GM12891 (cell line): Measurements from ENCODE around the gene ZBTB48.
A peak's percentile ranks its signal among the peaks of the same experiment; 100 is the strongest.

Experiments
- DNase-seq: peaks from one replicate; pipeline ENCODE4 v3.0.0; 2011; ENCODE audit warnings: low spot score; ENCODE audit not compliant: insufficient read length
- FAIRE-seq: peaks from 2 replicates; lab custom pipeline; 2011; peaks lifted over from hg19 to GRCh38; lab: Jason Lieb, UNC
- PAX5 ChIP-seq: IDR thresholded peaks from 2 replicates; pipeline ENCODE4 v1.6.1; 2011; ENCODE audit warnings: low read length, moderate library complexity, mild to moderate bottlenecking; ENCODE audit not compliant: insufficient read depth, severe bottlenecking
- POLR2A ChIP-seq: IDR thresholded peaks from 2 replicates; pipeline ENCODE4 v1.6.1; 2011; ENCODE audit warnings: low read depth, low read length, control low read depth
- POLR2AphosphoS5 ChIP-seq: IDR thresholded peaks from 2 replicates; pipeline ENCODE4 v1.6.1; 2011; ENCODE audit warnings: low read depth, low read length, control low read depth
- POU2F2 ChIP-seq: IDR thresholded peaks from 2 replicates; pipeline ENCODE4 v1.6.1; 2011; ENCODE audit warnings: low read depth, mild to moderate bottlenecking, control low read depth, low read length, moderate library complexity
- SPI1 ChIP-seq: IDR thresholded peaks from 2 replicates; pipeline ENCODE4 v1.6.1; 2011; ENCODE audit warnings: low read depth, low read length, control low read depth
- TAF1 ChIP-seq: IDR thresholded peaks from 2 replicates; pipeline ENCODE4 v1.6.1; 2011; ENCODE audit warnings: low read depth, low read length, control low read depth

Gene ZBTB48

DNA sequence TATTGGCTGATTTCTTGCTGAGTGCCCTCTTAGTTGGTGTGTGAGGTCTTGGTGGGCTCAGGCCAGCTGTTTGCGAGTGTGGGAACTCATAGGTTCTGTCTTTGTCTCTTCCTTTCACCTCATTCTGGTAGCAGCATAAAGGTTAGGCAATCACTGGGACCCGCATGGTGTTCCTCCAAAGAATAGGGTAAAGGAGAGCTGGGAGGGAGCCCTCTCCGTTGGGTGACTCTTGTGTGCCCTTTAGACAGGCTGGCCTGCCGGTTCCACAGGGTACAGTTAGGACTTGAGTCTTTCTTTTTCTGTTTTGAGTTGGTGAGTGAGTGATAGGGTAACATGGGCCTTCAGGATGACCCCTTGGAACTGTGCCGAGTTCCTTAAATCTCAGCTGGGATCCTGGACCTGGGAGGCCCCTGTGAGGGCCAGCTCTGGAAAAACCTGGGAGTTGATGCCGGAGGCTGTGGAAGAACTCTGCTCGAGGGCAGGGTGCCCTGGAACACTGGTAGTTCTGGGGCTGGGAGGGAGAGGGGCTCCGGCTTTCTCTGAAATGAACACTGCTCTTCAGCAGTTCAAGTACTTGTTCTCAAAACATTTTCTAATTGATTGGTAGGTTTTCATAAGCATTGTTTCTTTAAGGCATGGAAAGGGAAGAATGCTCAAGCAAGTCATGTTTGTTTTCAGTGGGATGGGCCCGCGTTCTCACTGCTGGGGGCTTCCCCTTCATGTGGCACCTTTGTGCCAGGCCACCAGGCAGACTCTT is 42.8 kb downstream of the ZBTB48 start:
- no peak for FAIRE-seq
- no peak for DNase-seq
- TF ChIP-seq POLR2A: no peak
- TF ChIP-seq POU2F2: no peak
- no peak for TF ChIP-seq POLR2AphosphoS5
- no peak for TF ChIP-seq PAX5
- no peak for TF ChIP-seq TAF1
- TF ChIP-seq SPI1: no peak

DNA sequence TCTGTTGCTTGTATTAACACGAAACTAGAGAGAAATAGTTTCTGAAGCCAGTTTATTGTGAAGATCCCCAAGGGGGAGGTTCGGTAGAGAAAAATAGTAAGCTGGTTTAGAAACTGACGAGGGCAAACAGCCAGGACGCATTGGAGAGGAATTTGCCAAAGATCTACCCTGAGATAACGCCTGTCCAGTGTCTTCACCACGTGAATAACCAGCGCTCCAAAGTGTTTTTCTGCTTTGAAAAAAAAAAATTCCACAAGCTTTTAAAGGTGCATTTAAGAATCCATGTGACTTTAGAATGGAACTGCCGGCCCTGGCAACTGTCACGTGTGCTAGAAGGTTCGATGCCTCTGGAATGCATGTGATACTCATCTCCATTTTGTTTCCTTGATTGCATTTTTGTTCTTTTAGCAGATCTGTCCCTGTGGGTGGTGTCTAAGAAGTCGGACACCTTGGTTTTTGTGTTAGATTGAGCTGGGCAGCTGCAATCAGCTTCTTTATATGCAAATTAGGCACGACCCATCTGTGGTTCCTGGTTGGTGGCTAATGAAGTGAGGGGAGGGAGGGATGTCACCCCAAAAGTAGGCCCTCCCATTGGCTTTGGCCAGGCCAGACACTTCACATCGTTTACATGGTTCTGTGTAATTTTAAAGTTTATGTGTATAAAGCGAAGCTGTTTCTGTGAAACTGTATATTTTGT is 43.6 kb downstream of the ZBTB48 start:
- DNase-seq (no peak), FAIRE-seq (no peak)
- TF ChIP-seq POU2F2: 0 out of 2 replicates have a peak, but pooled peaks have one; percentile 24
- TF ChIP-seq POLR2A: no peak

DNA sequence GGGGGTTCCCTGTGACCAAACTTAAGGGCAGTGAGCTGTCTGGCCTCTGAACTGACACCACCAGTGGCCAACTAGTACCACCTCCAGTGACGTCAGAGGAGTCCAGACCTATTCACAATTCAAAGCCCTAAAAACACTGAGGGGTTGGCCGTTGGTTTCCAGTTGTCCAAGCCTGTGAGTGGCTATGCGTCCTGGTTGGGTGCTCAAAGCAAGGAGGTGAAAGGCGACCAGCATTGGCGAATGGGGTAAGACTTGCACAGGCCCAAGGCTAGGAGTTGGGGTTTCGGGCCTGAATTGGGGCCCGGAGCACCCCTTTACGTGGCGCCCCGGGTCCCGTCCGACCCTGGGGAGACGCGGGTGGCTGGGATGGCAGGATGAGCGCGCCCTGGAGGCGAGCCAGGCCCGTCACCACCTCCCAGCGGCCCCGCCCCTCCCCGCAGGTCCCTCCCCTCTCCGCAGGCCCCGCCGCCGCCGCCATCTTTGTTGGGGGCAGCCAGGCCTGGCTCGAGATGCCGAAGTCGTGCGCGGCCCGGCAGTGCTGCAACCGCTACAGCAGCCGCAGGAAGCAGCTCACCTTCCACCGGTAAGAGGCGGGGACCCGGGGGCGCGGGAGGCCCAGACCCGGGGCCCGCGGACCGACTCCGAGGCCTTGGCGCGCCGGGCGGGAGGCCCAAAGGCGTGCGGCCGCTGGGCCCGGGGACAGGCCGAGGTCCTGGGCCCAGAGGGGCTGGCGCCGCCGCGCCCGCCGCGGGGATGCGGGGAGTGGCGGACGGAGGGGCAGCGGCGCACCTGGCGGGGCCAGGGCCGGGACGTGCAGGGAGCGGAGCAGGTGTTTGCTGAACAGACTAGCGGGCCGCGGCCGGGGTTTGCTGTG is 45.2 kb downstream of the ZBTB48 start, which contains the start of gene THAP3:
TSS of gene THAP3 (plus strand) at position 159 of the 874 bp plus-strand sequence. CDS start at position 510, 351 bp downstream.
- DNase-seq (peak; percentile 98), FAIRE-seq (peak; percentile 98)
- TF ChIP-seq POU2F2 (no peak), SPI1 (no peak), POLR2A (no peak), POLR2AphosphoS5 (0 out of 2 replicates have a peak, but pooled peaks have one; percentile 64), PAX5 (no peak), TAF1 (no peak)

DNA sequence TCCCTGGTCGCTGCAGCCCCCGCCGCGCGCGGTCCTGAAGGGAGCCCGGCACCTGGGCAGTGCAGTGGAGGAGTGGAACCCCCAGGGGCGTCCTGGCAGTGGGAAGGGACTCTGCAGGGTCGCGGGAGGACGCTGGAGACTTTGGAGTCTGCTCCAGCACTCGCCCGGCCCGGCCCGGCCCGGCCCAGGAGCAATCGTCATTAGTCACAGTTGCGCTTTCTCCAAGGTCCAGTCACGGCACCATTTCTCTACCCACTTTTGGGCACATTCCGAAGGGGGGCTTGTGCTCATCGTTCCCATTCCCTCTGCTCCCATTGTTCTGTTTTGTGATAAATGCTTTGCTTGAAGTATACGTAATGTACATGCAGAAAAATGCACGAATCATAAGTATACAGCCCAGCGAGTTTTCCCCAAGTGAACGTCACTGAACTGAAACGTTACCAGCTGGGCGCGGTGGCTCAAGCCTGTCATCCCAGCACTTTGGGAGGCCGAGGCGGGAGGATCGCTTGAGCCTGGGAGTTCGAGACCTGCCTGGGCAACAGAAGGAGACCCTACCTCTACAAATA is 45.9 kb downstream of the ZBTB48 start:
- TF ChIP-seq TAF1: no peak
- TF ChIP-seq POLR2AphosphoS5: no peak
- TF ChIP-seq POU2F2: no peak
- TF ChIP-seq POLR2A: no peak
- no peak for TF ChIP-seq SPI1
- no peak for TF ChIP-seq PAX5
- DNase-seq: no peak
- FAIRE-seq: peak; percentile 47

DNA sequence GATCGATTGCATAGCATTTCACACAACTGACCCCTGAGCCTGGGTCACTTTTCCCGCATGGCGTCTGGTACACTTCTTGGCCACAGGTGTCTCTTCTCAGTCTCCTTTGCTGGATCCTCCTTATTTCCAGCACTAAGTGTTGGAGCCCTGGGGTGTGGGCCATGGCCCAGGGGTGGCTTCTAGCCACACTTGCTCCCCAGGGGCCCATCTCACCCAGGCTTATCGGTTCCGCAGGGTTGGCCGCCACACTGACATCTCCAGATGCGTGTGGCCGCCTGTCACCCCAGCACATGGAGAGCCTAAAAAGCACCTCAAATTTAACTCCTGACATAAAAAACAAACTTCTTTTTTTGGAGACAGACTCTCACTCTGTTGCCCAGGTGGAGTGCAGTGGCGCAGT is 47.2 kb downstream of the ZBTB48 start:
- FAIRE-seq (no peak), DNase-seq (no peak)
- TF ChIP-seq POLR2AphosphoS5 (no peak), POLR2A (no peak), PAX5 (no peak), SPI1 (no peak)

DNA sequence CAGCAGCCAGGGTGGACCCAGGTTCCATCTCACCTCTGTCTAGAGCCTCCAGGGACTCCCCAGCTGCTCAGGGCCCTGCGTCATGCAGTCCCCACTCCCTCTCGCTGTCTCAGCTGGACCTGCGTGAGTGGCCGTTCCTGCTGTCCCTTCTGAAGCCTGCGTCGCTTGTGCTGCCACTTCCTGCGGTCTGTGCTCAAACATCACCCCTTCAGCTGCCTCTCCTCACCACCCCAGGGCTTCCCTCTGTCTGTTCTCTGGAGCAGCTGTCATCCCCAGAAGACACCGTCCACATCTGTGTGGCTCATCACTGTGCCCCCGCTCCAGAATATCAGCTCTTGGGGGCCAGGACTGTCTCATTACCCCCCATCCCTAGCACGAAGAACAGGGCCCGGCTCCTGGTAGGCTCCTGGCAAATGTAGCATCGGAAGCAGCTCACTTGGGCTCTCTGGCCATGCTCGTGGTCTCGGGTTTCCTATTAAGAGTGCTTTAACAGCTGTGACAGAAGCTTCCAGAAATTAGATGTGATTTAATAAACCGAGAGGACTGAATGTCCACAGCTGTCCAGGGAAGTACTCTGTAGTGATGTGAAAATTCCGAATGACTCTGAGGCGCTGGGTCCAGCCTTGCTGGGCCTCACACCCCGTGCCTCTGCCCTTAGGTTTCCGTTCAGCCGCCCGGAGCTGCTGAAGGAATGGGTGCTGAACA is 48.2 kb downstream of the ZBTB48 start:
- FAIRE-seq: no peak
- no peak for DNase-seq
- TF ChIP-seq TAF1 (no peak), PAX5 (no peak), POU2F2 (no peak), SPI1 (no peak), POLR2AphosphoS5 (no peak), POLR2A (no peak)

DNA sequence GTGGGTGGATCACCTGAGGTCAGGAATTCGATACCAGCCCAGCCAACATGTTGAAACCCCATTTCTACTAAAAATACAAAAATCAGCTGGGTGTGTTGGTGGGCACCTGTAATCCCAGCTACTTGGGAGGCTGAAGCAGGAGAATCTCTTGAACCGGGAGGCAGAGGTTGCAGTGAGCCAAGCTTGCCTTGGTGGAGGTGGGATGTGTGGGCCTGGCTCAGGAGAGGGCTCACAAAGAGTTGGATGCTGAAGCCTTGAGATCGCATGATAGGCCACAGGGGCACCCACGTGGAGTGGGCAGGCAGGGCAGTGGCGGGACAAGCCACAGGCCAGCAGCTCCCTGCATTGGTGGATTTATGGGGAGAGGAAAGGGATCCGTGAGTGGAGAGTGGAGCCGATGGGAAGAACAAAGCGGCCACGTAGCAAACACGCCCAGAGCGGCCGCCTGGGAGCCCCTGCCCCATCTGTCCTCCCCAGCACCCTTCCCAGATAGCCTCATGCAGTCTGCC is 49.2 kb downstream of the ZBTB48 start:
- TF ChIP-seq TAF1: no peak
- TF ChIP-seq SPI1: no peak
- TF ChIP-seq POLR2A: no peak
- no peak for TF ChIP-seq PAX5
- TF ChIP-seq POU2F2: no peak
- no peak for TF ChIP-seq POLR2AphosphoS5
- DNase-seq (no peak), FAIRE-seq (no peak)

DNA sequence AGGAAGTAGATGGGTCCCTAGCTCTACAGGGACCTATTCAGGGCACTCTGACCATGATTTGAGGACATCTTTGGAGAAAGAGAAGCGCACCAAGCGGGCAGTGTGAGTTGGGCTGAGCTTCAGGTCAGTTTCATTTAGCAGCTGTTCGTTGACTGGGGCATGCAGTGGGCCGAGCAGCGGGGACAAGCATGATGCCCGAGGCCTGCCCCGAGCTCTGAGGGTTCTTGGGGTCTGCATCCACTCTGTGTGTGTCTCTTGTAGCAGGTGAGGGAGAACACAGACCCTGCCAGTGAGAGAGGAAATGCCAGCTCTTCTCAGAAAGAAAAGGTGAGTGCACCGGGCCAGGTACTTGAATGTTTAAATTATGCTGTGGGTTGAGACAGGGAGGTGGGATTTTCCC is 50.2 kb downstream of the ZBTB48 start:
- TF ChIP-seq POLR2A (no peak), TAF1 (no peak), POU2F2 (no peak), SPI1 (no peak), PAX5 (no peak), POLR2AphosphoS5 (no peak)
- FAIRE-seq: no peak
- no peak for DNase-seq
